GM12878 (cell line): ENCODE results near the gene HMOX1. TPM values are rescaled to one million over a fixed set of nuclear protein-coding genes. Genes with fewer than 3 reads are reported as not detected.
"Not testable (repeated sequence)": the region's sequence is repeated elsewhere in the genome, so short reads cannot be mapped to it uniquely, and the experiment has no call there.

Source experiments
- ATAC-seq: fragments of 200-7000 bp; cut with Tn5 transposase; 3 replicates; pipeline ENCODE4 v1.9.1; 2020; ENCODE audit warnings: mild to moderate bottlenecking, moderate library complexity
- BruUV-seq: library from RNA; stranded (reverse); fragments of 400-500 nt; replicated peaks from 2 replicates; lab custom pipeline; 2021; lab: Mats Ljungman, UMichigan
- CTCF ChIA-PET: fragments of 300-600 bp; sonication (Branson Sonifier 250); formaldehyde crosslinking; extraction: SDS; loops from one replicate; lab custom pipeline; 2021; ENCODE audit warnings: inconsistent platforms; lab: Yijun Ruan, JAX
- POLR2A ChIA-PET: fragments of 350-600 bp; formaldehyde crosslinking; extraction: SDS; loops from one replicate; lab custom pipeline; 2021; ENCODE audit warnings: inconsistent platforms; lab: Charles Lee
- RAD21 ChIA-PET: fragments of 300-600 bp; sonication (Branson Sonifier 250); formaldehyde crosslinking; loops from one replicate; lab custom pipeline; 2023; ENCODE audit warnings: antibody characterized with exemption; ENCODE audit not compliant: unreplicated experiment; lab: Charles Lee
- SMC1A ChIA-PET: fragments of 300-600 bp; sonication (Branson Sonifier 250); formaldehyde crosslinking; loops from one replicate; lab custom pipeline; 2023; ENCODE audit not compliant: unreplicated experiment, uncharacterized antibody; lab: Charles Lee
- DNase-seq: peaks from one replicate; pipeline ENCODE4 v3.0.0-alpha.2; 2011; ENCODE audit warnings: low read depth, low spot score
- FAIRE-seq: peaks from 3 replicates; lab custom pipeline; 2011; peaks lifted over from hg19 to GRCh38; lab: Jason Lieb, UNC
- H2AFZ ChIP-seq: 2 replicates; pipeline ENCODE4 v1.6.0; 2011; ENCODE audit warnings: low read depth, low read length, control low read depth; ENCODE audit not compliant: control insufficient read depth
- H3K27ac ChIP-seq: 2 replicates; pipeline ENCODE4 v1.5.1; 2011; ENCODE audit warnings: control low read depth; ENCODE audit not compliant: control insufficient read depth, insufficient read depth
- H3K27me3 ChIP-seq, 2 experiments: replicated peaks in 1 of 2; 2 replicates each; pipeline versions ENCODE4 v1.6.0 to v1.6.1; 2011; ENCODE audit warnings: low read length in 1 of 2; ENCODE audit not compliant: control insufficient read depth in 2 of 2, insufficient read depth in 2 of 2
- H3K36me3 ChIP-seq, 2 experiments: 2 replicates each; pipeline ENCODE4 v1.5.1; 2011; ENCODE audit warnings: low read length in 1 of 2; ENCODE audit not compliant: control insufficient read depth in 2 of 2, insufficient read depth in 2 of 2
- H3K4me1 ChIP-seq: 2 replicates; pipeline ENCODE4 v1.6.1; 2011; ENCODE audit warnings: mild to moderate bottlenecking, low read length, moderate library complexity, mixed read lengths; ENCODE audit not compliant: control insufficient read depth, insufficient read depth
- H3K4me2 ChIP-seq: 2 replicates; pipeline ENCODE4 v1.6.0; 2011; ENCODE audit warnings: control low read depth; ENCODE audit not compliant: control insufficient read depth, insufficient read depth
- H3K4me3 ChIP-seq: fragments of 200-600 bp; sonication (generic); 2 replicates; pipeline ENCODE4 v1.5.1; 2016
- H3K79me2 ChIP-seq: 2 replicates; pipeline ENCODE4 v1.6.0; 2011; ENCODE audit warnings: low read length; ENCODE audit not compliant: control insufficient read depth, insufficient read depth
- H3K9ac ChIP-seq: 2 replicates; pipeline ENCODE4 v1.8.0; 2011; ENCODE audit warnings: low read length, control low read depth, mixed read lengths; ENCODE audit not compliant: control insufficient read depth, insufficient read depth
- H3K9me3 ChIP-seq: replicated peaks from 3 replicates; pipeline ENCODE4 v1.5.1; 2011; ENCODE audit warnings: mild to moderate bottlenecking, low read length; ENCODE audit not compliant: control insufficient read depth, insufficient read depth
- H4K20me1 ChIP-seq: 2 replicates; pipeline ENCODE4 v1.6.0; 2011; ENCODE audit not compliant: control insufficient read depth, insufficient read depth
- BACH1 ChIP-seq: fragments of 450-650 bp; IDR thresholded peaks from 2 replicates; pipeline ENCODE4 v1.6.1; 2017; ENCODE audit warnings: mild to moderate bottlenecking, borderline replicate concordance
- EGR1 ChIP-seq, 2 experiments: IDR thresholded peaks; 1 replicate in 1 of 2; 2 replicates in 1 of 2; pipeline ENCODE4 v1.6.1; 2011 to 2012; ENCODE audit warnings: low read depth in 2 of 2, low read length in 2 of 2, borderline replicate concordance in 1 of 2, mild to moderate bottlenecking in 1 of 2, moderate library complexity in 1 of 2
- GATAD2B ChIP-seq: fragments of 450-650 bp; conservative IDR thresholded peaks from 2 replicates; pipeline ENCODE4 v1.6.1; 2017; ENCODE audit warnings: low read depth, mild to moderate bottlenecking, moderate library complexity
- MTA3 ChIP-seq: IDR thresholded peaks from 2 replicates; pipeline ENCODE4 v1.6.1; 2012; ENCODE audit warnings: low read length, inconsistent platforms, borderline replicate concordance
- NBN ChIP-seq: fragments of 450-650 bp; IDR thresholded peaks from 2 replicates; pipeline ENCODE4 v1.6.1; 2016
- YBX1 ChIP-seq: fragments of 450-650 bp; IDR thresholded peaks from 2 replicates; pipeline ENCODE4 v1.6.1; 2016; ENCODE audit warnings: antibody characterized with exemption
- WGBS: methylation state at CpG from one replicate; pipeline ENCODE4 v1.1.6; 2016; ENCODE audit warnings: low lambda C conversion rate; ENCODE audit not compliant: insufficient replicate concordance, insufficient coverage; ENCODE audit errors: missing lambda C conversion rate; 5-methylcytosine and 5-hydroxymethylcytosine counted together
- in situ Hi-C: fragments of 300-500 bp; cut with MboI; formaldehyde crosslinking; loops from 9 replicates; pipeline ENCODE4 v1.14.3; 2018; ENCODE audit warnings: mixed read lengths
- intact Hi-C: fragments of 100-400 bp; cut with micrococcal nuclease; formaldehyde crosslinking; loops from one replicate; pipeline ENCODE4 v1.14.2; 2022; ENCODE audit not compliant: unreplicated experiment
- polyA plus RNA-seq, 11 experiments: library from polyadenylated mRNA; depleted of rRNA in 4 of 11; unstranded in 6 of 11; stranded (reverse) in 5 of 11; fragments of >200 nt; fragmentation: Nextera tagmentation in 4 of 11; fragmentation: Illumina TruSeq in 1 of 11; extraction: Ambion mirVana in 4 of 11; extraction: Trizol in 1 of 11; gene quantifications; 1 replicate in 1 of 11; 2 replicates in 10 of 11; pipeline versions ENCODE4 v1.2.1 to v1.2.3, GENCODE V29; 2011 to 2016; ENCODE audit warnings: inconsistent platforms in 2 of 11, missing spikeins in 2 of 11, low read depth in 1 of 11
- total RNA-seq, 4 experiments: library from RNA; depleted of rRNA in 3 of 4; stranded (reverse); fragments of >200 nt in 3 of 4; fragmentation: Illumina TruSeq in 1 of 4; extraction: Trizol in 1 of 4; gene quantifications; 2 replicates each; pipeline versions ENCODE4 v1.2.1 to v1.2.3, GENCODE V29; 2013 to 2021
- TF ChIP-seq, protein P1 (sequence below): IDR thresholded peaks from 2 replicates; pipeline ENCODE4 v1.6.1; 2012; ENCODE audit warnings: improper control_type of control experiment, low read depth, low read length; ENCODE audit not compliant: insufficient replicate concordance
- TF ChIP-seq, protein P2 (sequence below), 3 experiments: IDR thresholded peaks in 2 of 3; conservative IDR thresholded peaks in 1 of 3; 2 replicates each; pipeline ENCODE4 v1.5.1; 2011; ENCODE audit warnings: low read depth in 3 of 3, low read length in 3 of 3, mild to moderate bottlenecking in 3 of 3, control low read depth in 2 of 3, moderate library complexity in 2 of 3, inconsistent platforms in 1 of 3, mixed read lengths in 1 of 3; ENCODE audit not compliant: control insufficient read depth in 2 of 3, insufficient read depth in 1 of 3; ENCODE audit errors: extremely low read depth in 1 of 3

The HMOX1 gene
- total and polyA plus RNA-seq, 10 of the 15 experiments (the other 5 are each of a cell fraction or from before 2014, with no cell fraction given) = 1.5 to 36.7 (median 18.8) TPM

DNA sequence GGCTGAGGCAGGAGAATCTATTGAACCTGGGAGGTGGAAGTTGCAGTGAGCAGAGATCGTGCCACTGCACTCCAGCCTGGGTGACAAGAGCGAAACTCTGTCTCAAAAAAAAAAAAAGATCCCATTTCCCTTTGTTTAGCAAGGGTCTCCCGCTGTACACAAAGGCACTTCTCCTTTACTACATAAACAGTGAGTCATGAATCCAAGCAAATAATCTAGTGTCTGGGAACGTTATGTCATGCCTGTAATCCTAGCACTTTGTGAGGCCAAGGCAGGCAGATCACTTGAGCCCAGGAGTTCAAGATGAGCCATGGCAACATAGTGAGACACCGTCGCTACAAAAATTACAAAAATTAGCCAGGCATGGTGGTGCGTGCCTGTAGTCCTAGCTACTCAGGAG is 16.7 kb upstream of the HMOX1 start:
- H3K79me2 ChIP-seq, H4K20me1 ChIP-seq, intact Hi-C loops, POLR2A ChIA-PET, H3K9ac ChIP-seq, CTCF ChIA-PET, ATAC-seq, DNase-seq, H3K4me3 ChIP-seq, BruUV-seq, in situ Hi-C loops, H3K9me3 ChIP-seq, FAIRE-seq, H2AFZ ChIP-seq, H3K27me3 ChIP-seq, H3K36me3 ChIP-seq, H3K4me2 ChIP-seq, H3K27ac ChIP-seq: not testable (repeated sequence)
- ChIA-PET SMC1A (interaction anchor here (0.6 kb wide), 1 partner anchor 30 kb away, joined by 3 read pairs; no protein-coding TSS in a partner anchor), RAD21 (interaction anchor here (1.0 kb wide), 1 partner anchor 31 kb away, joined by 3 read pairs; no protein-coding TSS in a partner anchor)
- 84% methylated on average over 7 of the region's 7 CpGs for WGBS
- peaks cover 11% of the 10 kb centered on the region for H3K4me1 ChIP-seq

DNA sequence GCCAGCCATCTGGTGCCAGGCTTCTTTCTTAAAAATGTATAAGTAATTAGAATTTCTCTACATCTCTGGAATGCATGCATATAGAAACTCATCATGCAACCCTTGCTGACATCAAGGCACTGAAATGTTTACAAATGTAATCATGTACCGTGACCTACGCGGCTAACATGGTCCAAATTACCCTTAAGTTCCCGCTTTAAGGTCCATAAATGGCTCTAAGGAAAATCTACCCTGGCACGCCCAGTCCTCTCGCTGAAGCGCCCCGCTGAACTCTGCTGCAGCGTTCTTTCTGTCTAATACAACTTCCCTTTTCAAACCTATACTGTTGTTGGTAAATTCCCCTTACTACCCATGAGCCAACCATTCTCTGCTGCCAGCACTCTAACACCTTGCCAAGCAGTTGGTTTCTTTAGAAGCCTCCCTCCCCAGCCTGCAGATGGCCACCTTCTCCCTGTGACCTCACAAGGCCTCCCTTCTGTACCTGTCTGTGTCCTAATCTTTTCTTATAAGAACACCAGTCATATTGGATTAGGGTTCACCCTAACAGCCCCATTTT is 13.5 kb upstream of the HMOX1 start:
- H3K9ac ChIP-seq = no peak overlapping the region
- RAD21 ChIA-PET = interaction anchor here (0.6 to 4.5 kb wide), 3 partner anchors 9 to 58 kb away, joined by 3 to 38 read pairs (median 3); no protein-coding TSS in a partner anchor
- SMC1A ChIA-PET = interaction anchor here (0.7 to 2.2 kb wide), 3 partner anchors 9 to 17 kb away, joined by 3 to 10 read pairs (median 5); no protein-coding TSS in a partner anchor
- DNase-seq = peak; percentile 65
- no peaks in the 10 kb centered on the region for H3K79me2 ChIP-seq
- H3K4me3 ChIP-seq = no peak overlapping the region
- H3K36me3 ChIP-seq = no peaks in the 10 kb centered on the region
- H4K20me1 ChIP-seq = no peaks in the 10 kb centered on the region
- H3K4me1 ChIP-seq = peaks cover 19% of the 10 kb centered on the region
- H2AFZ ChIP-seq = peak overlapping the region; percentile 56
- H3K4me2 ChIP-seq = peak overlapping the region; percentile 38; the same call in 1 of the 2 replicates
- no peak for FAIRE-seq
- POLR2A ChIA-PET = no interaction called here
- no TSS peak for BruUV-seq
- no peaks in the 10 kb centered on the region for H3K27me3 ChIP-seq
- H3K9me3 ChIP-seq = no peaks in the 10 kb centered on the region
- peak; percentile 90 for ATAC-seq
- in situ Hi-C loops = no loop called here
- intact Hi-C loops = no loop called here
- 3% methylated on average over 9 of the region's 9 CpGs for WGBS
- H3K27ac ChIP-seq = no peak overlapping the region
- CTCF ChIA-PET = no interaction called here
- peak; percentile 49; the same call in 1 of the 2 replicates for TF ChIP-seq BACH1
- no peak for TF ChIP-seq EGR1 (IDR thresholded peaks at IDR 0.05; ENCODE audit: borderline replicate concordance in 1 of 2, low read depth in 2 of 2, low read length in 2 of 2)
- TF ChIP-seq, protein P1, sequence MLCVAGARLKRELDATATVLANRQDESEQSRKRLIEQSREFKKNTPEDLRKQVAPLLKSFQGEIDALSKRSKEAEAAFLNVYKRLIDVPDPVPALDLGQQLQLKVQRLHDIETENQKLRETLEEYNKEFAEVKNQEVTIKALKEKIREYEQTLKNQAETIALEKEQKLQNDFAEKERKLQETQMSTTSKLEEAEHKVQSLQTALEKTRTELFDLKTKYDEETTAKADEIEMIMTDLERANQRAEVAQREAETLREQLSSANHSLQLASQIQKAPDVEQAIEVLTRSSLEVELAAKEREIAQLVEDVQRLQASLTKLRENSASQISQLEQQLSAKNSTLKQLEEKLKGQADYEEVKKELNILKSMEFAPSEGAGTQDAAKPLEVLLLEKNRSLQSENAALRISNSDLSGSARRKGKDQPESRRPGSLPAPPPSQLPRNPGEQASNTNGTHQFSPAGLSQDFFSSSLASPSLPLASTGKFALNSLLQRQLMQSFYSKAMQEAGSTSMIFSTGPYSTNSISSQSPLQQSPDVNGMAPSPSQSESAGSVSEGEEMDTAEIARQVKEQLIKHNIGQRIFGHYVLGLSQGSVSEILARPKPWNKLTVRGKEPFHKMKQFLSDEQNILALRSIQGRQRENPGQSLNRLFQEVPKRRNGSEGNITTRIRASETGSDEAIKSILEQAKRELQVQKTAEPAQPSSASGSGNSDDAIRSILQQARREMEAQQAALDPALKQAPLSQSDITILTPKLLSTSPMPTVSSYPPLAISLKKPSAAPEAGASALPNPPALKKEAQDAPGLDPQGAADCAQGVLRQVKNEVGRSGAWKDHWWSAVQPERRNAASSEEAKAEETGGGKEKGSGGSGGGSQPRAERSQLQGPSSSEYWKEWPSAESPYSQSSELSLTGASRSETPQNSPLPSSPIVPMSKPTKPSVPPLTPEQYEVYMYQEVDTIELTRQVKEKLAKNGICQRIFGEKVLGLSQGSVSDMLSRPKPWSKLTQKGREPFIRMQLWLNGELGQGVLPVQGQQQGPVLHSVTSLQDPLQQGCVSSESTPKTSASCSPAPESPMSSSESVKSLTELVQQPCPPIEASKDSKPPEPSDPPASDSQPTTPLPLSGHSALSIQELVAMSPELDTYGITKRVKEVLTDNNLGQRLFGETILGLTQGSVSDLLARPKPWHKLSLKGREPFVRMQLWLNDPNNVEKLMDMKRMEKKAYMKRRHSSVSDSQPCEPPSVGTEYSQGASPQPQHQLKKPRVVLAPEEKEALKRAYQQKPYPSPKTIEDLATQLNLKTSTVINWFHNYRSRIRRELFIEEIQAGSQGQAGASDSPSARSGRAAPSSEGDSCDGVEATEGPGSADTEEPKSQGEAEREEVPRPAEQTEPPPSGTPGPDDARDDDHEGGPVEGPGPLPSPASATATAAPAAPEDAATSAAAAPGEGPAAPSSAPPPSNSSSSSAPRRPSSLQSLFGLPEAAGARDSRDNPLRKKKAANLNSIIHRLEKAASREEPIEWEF = no peak
- TF ChIP-seq, protein P2, sequence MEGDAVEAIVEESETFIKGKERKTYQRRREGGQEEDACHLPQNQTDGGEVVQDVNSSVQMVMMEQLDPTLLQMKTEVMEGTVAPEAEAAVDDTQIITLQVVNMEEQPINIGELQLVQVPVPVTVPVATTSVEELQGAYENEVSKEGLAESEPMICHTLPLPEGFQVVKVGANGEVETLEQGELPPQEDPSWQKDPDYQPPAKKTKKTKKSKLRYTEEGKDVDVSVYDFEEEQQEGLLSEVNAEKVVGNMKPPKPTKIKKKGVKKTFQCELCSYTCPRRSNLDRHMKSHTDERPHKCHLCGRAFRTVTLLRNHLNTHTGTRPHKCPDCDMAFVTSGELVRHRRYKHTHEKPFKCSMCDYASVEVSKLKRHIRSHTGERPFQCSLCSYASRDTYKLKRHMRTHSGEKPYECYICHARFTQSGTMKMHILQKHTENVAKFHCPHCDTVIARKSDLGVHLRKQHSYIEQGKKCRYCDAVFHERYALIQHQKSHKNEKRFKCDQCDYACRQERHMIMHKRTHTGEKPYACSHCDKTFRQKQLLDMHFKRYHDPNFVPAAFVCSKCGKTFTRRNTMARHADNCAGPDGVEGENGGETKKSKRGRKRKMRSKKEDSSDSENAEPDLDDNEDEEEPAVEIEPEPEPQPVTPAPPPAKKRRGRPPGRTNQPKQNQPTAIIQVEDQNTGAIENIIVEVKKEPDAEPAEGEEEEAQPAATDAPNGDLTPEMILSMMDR (IDR thresholded peaks at IDR 0.05 in 2 of 3, conservative IDR thresholded peaks at IDR 0.05 in 1 of 3; ENCODE audit: control insufficient read depth in 2 of 3, extremely low read depth in 1 of 3, insufficient read depth in 1 of 3, low read depth in 3 of 3, low read length in 3 of 3) = peak in 2 of 3 experiments; percentile 7 to 42; a peak in 2 of 6 replicates
- no peak for TF ChIP-seq YBX1
- peak; percentile 53; the same call in 1 of the 2 replicates for TF ChIP-seq NBN
- no peak for TF ChIP-seq GATAD2B
- no peak for TF ChIP-seq MTA3
